ENCODE results near the gene ANAPC10.
"Not testable (repeated sequence)": the region's sequence is repeated elsewhere in the genome, so short reads cannot be mapped to it uniquely, and the experiment has no call there.

Gene ANAPC10

GRCh38 chr4:145014365-145014764 lies 83.6 kb downstream of the ANAPC10 start:
- Histone ChIP-seq H3K36me3 (replicated peaks) (no peaks in the 10 kb centered on the region), H3K27me3 (ENCODE audit: low read depth) (no peaks in the 10 kb centered on the region), H3K4me3 (no peak overlapping the region), H3K4me1 (no peaks in the 10 kb centered on the region; the same call in 1 of the 2 replicates), H3K9me3 (0 out of 2 replicates have a peak, but pooled peaks cover 2% of the 10 kb centered on the region)
- in situ Hi-C loops (cut with MboI; ENCODE audit: low sequenced_read_pairs) = no loop called here
- no peak for DNase-seq (ENCODE audit: low spot score in 2 of 2)

GRCh38 chr4:145012841-145013240 lies 85.2 kb downstream of the ANAPC10 start:
- in situ Hi-C loops (cut with MboI; ENCODE audit: low sequenced_read_pairs) = no loop called here
- H3K27me3 ChIP-seq (ENCODE audit: low read depth) = no peaks in the 10 kb centered on the region
- no peaks in the 10 kb centered on the region for H3K36me3 ChIP-seq (replicated peaks)
- 0 out of 2 replicates have a peak, but pooled peaks cover 2% of the 10 kb centered on the region for H3K9me3 ChIP-seq
- no peaks in the 10 kb centered on the region; the same call in 1 of the 2 replicates for H3K4me1 ChIP-seq
- H3K4me3 ChIP-seq = no peak overlapping the region
- no peak for DNase-seq (ENCODE audit: low spot score in 2 of 2)

- no peaks in the 10 kb centered on the region; the same call in 1 of the 2 replicates for H3K4me1 ChIP-seq
- H3K36me3 ChIP-seq (replicated peaks) = no peaks in the 10 kb centered on the region
- H3K27me3 ChIP-seq (ENCODE audit: low read depth) = no peaks in the 10 kb centered on the region
- in situ Hi-C loops (cut with MboI; ENCODE audit: low sequenced_read_pairs) = no loop called here
- DNase-seq (ENCODE audit: low spot score in 2 of 2) = no peak
- H3K4me3 ChIP-seq = no peak overlapping the region
- H3K9me3 ChIP-seq = 0 out of 2 replicates have a peak, but pooled peaks cover 2% of the 10 kb centered on the region
Observed at GRCh38 chr4:145011636-145012035, 86.4 kb downstream of the ANAPC10 start.

- H3K9me3 ChIP-seq; H3K27me3 ChIP-seq (ENCODE audit: low read depth); H3K4me1 ChIP-seq; in situ Hi-C loops (cut with MboI; ENCODE audit: low sequenced_read_pairs); H3K4me3 ChIP-seq; H3K36me3 ChIP-seq (replicated peaks); DNase-seq (ENCODE audit: low spot score in 2 of 2): not testable (repeated sequence)
Observed at GRCh38 chr4:145010315-145010714, 87.7 kb downstream of the ANAPC10 start.

- no peaks in the 10 kb centered on the region for H3K4me1 ChIP-seq
- H3K27me3 ChIP-seq (ENCODE audit: low read depth) = no peaks in the 10 kb centered on the region
- H3K36me3 ChIP-seq (replicated peaks) = no peaks in the 10 kb centered on the region
- H3K9me3 ChIP-seq = no peaks in the 10 kb centered on the region
- no peak for DNase-seq (ENCODE audit: low spot score in 2 of 2)
- no peak overlapping the region for H3K4me3 ChIP-seq
- in situ Hi-C loops (cut with MboI; ENCODE audit: low sequenced_read_pairs) = no loop called here
Observed at GRCh38 chr4:145003675-145004074, 94.3 kb downstream of the ANAPC10 start.

- DNase-seq (ENCODE audit: low spot score in 2 of 2) = no peak
- H3K9me3 ChIP-seq = no peaks in the 10 kb centered on the region
- no peaks in the 10 kb centered on the region for H3K27me3 ChIP-seq (ENCODE audit: low read depth)
- no peaks in the 10 kb centered on the region for H3K4me1 ChIP-seq
- no peak overlapping the region for H3K4me3 ChIP-seq
- H3K36me3 ChIP-seq (replicated peaks) = no peaks in the 10 kb centered on the region
- in situ Hi-C loops (cut with MboI; ENCODE audit: low sequenced_read_pairs) = no loop called here
Observed at GRCh38 chr4:145001635-145002034, 96.4 kb downstream of the ANAPC10 start.

GRCh38 chr4:145000656-145001055 lies 97.3 kb downstream of the ANAPC10 start:
- H3K27me3 ChIP-seq (ENCODE audit: low read depth); H3K9me3 ChIP-seq; H3K4me3 ChIP-seq; H3K4me1 ChIP-seq; in situ Hi-C loops (cut with MboI; ENCODE audit: low sequenced_read_pairs); H3K36me3 ChIP-seq (replicated peaks); DNase-seq (ENCODE audit: low spot score in 2 of 2): not testable (repeated sequence)

GRCh38 chr4:144989306-144989705 lies 108.7 kb downstream of the ANAPC10 start:
- in situ Hi-C loops (cut with MboI; ENCODE audit: low sequenced_read_pairs) = no loop called here
- H3K36me3 ChIP-seq (replicated peaks) = no peaks in the 10 kb centered on the region
- no peaks in the 10 kb centered on the region for H3K9me3 ChIP-seq
- H3K4me3 ChIP-seq = no peak overlapping the region
- H3K27me3 ChIP-seq (ENCODE audit: low read depth) = no peaks in the 10 kb centered on the region
- no peak for DNase-seq (ENCODE audit: low spot score in 2 of 2)
- no peaks in the 10 kb centered on the region for H3K4me1 ChIP-seq

GRCh38 chr4:144985531-144985930 lies 112.5 kb downstream of the ANAPC10 start:
- Histone ChIP-seq H3K36me3 (replicated peaks) (no peaks in the 10 kb centered on the region), H3K4me3 (no peak overlapping the region), H3K9me3 (no peaks in the 10 kb centered on the region), H3K4me1 (no peaks in the 10 kb centered on the region), H3K27me3 (ENCODE audit: low read depth) (no peaks in the 10 kb centered on the region)
- DNase-seq (ENCODE audit: low spot score in 2 of 2) = no peak
- in situ Hi-C loops (cut with MboI; ENCODE audit: low sequenced_read_pairs) = no loop called here

GRCh38 chr4:144985014-144985413 lies 113.0 kb downstream of the ANAPC10 start:
- no peak overlapping the region for H3K4me3 ChIP-seq
- H3K4me1 ChIP-seq = no peaks in the 10 kb centered on the region
- DNase-seq (ENCODE audit: low spot score in 2 of 2) = no peak
- no peaks in the 10 kb centered on the region for H3K36me3 ChIP-seq (replicated peaks)
- in situ Hi-C loops (cut with MboI; ENCODE audit: low sequenced_read_pairs) = no loop called here
- no peaks in the 10 kb centered on the region for H3K27me3 ChIP-seq (ENCODE audit: low read depth)
- H3K9me3 ChIP-seq = no peaks in the 10 kb centered on the region

- no peaks in the 10 kb centered on the region for H3K4me1 ChIP-seq
- in situ Hi-C loops (cut with MboI; ENCODE audit: low sequenced_read_pairs) = no loop called here
- no peak overlapping the region for H3K4me3 ChIP-seq
- H3K9me3 ChIP-seq = no peaks in the 10 kb centered on the region
- DNase-seq (ENCODE audit: low spot score in 2 of 2) = no peak
- no peaks in the 10 kb centered on the region for H3K36me3 ChIP-seq (replicated peaks)
- H3K27me3 ChIP-seq (ENCODE audit: low read depth) = no peaks in the 10 kb centered on the region
Observed at GRCh38 chr4:144984241-144984640, 113.8 kb downstream of the ANAPC10 start.

- Histone ChIP-seq H3K4me1 (no peaks in the 10 kb centered on the region), H3K36me3 (replicated peaks) (no peaks in the 10 kb centered on the region), H3K27me3 (ENCODE audit: low read depth) (0 out of 2 replicates have a peak, but pooled peaks cover 3% of the 10 kb centered on the region), H3K9me3 (no peaks in the 10 kb centered on the region), H3K4me3 (no peak overlapping the region)
- in situ Hi-C loops (cut with MboI; ENCODE audit: low sequenced_read_pairs) = no loop called here
- DNase-seq (ENCODE audit: low spot score in 2 of 2) = no peak
Observed at GRCh38 chr4:144975718-144976117, 122.3 kb downstream of the ANAPC10 start.

- H3K4me3 ChIP-seq = no peak overlapping the region
- H3K27me3 ChIP-seq (ENCODE audit: low read depth) = no peaks in the 10 kb centered on the region
- no peaks in the 10 kb centered on the region for H3K4me1 ChIP-seq
- no peak for DNase-seq (ENCODE audit: low spot score in 2 of 2)
- in situ Hi-C loops (cut with MboI; ENCODE audit: low sequenced_read_pairs) = no loop called here
- H3K9me3 ChIP-seq = no peaks in the 10 kb centered on the region
- no peaks in the 10 kb centered on the region for H3K36me3 ChIP-seq (replicated peaks)
Observed at GRCh38 chr4:144970597-144970996, 127.4 kb downstream of the ANAPC10 start.

GRCh38 chr4:144969821-144970220 lies 128.2 kb downstream of the ANAPC10 start:
- Histone ChIP-seq H3K4me3 (no peak overlapping the region), H3K27me3 (ENCODE audit: low read depth) (no peaks in the 10 kb centered on the region), H3K36me3 (replicated peaks) (no peaks in the 10 kb centered on the region), H3K9me3 (no peaks in the 10 kb centered on the region), H3K4me1 (no peaks in the 10 kb centered on the region)
- no peak for DNase-seq (ENCODE audit: low spot score in 2 of 2)
- in situ Hi-C loops (cut with MboI; ENCODE audit: low sequenced_read_pairs) = no loop called here

- Histone ChIP-seq H3K9me3 (no peaks in the 10 kb centered on the region), H3K27me3 (ENCODE audit: low read depth) (no peaks in the 10 kb centered on the region), H3K4me1 (no peaks in the 10 kb centered on the region), H3K36me3 (replicated peaks) (no peaks in the 10 kb centered on the region), H3K4me3 (no peak overlapping the region)
- in situ Hi-C loops (cut with MboI; ENCODE audit: low sequenced_read_pairs) = no loop called here
- no peak for DNase-seq (ENCODE audit: low spot score in 2 of 2)
Observed at GRCh38 chr4:144968606-144969005, 129.4 kb downstream of the ANAPC10 start.

Measured in HAP-1 (cell line).